GM19043 (cell line): Measurements from ENCODE around the gene RNASEH2C.
A peak's percentile ranks its signal among the peaks of the same experiment; 100 is the strongest.
"Not testable (repeated sequence)": the region's sequence is repeated elsewhere in the genome, so short reads cannot be mapped to it uniquely, and the experiment has no call there.

Experiments used
- ATAC-seq: cut with Tn5 transposase; IDR thresholded peaks from one replicate; pipeline ENCODE4 v1.9.1; 2021; ENCODE audit warnings: low read depth; ENCODE audit not compliant: unreplicated experiment

RNASEH2C gene

GRCh38 chr11:65720211-65720934 is at the start of gene RNASEH2C:
Gene RNASEH2C (minus strand): TSS chr11:65720798. CDS start chr11:65720758, 40 bp downstream.
- peak; percentile 69 for ATAC-seq

GRCh38 chr11:65767806-65768205 is 47.2 kb upstream of the RNASEH2C start:
- ATAC-seq = not testable (repeated sequence)

- ATAC-seq = no peak
These were observed 46.8 kb upstream of the RNASEH2C start for GRCh38 chr11:65767406-65767805.

GRCh38 chr11:65766535-65766934 is 45.9 kb upstream of the RNASEH2C start:
- no peak for ATAC-seq

- ATAC-seq = no peak
These were observed 43.8 kb upstream of the RNASEH2C start for GRCh38 chr11:65764434-65764833.

GRCh38 chr11:65762816-65763215 is 42.2 kb upstream of the RNASEH2C start:
- not testable (repeated sequence) for ATAC-seq

GRCh38 chr11:65762169-65762568 is 41.6 kb upstream of the RNASEH2C start:
- ATAC-seq = not testable (repeated sequence)

GRCh38 chr11:65745049-65745448 is 24.5 kb upstream of the RNASEH2C start:
- no peak for ATAC-seq

GRCh38 chr11:65744699-65745042 is 24.1 kb upstream of the RNASEH2C start:
- no peak for ATAC-seq

GRCh38 chr11:65744026-65744698 is 23.6 kb upstream of the RNASEH2C start:
- ATAC-seq = no peak

GRCh38 chr11:65743681-65744025 is 23.1 kb upstream of the RNASEH2C start:
- no peak for ATAC-seq

GRCh38 chr11:65742353-65742752 is 21.8 kb upstream of the RNASEH2C start:
- no peak for ATAC-seq

- no peak for ATAC-seq
These were observed 20.6 kb upstream of the RNASEH2C start for GRCh38 chr11:65741185-65741584.

- ATAC-seq = no peak
These were observed 18.4 kb upstream of the RNASEH2C start for GRCh38 chr11:65739022-65739421.

- ATAC-seq = no peak
These were observed 16.2 kb upstream of the RNASEH2C start for GRCh38 chr11:65736810-65737209.

- ATAC-seq = not testable (repeated sequence)
These were observed 14.5 kb upstream of the RNASEH2C start for GRCh38 chr11:65735111-65735510.

- ATAC-seq = no peak
These were observed 9.9 kb upstream of the RNASEH2C start for GRCh38 chr11:65730461-65730860.

- no peak for ATAC-seq
These were observed 7.3 kb upstream of the RNASEH2C start for GRCh38 chr11:65727865-65728264.

GRCh38 chr11:65726660-65727059 is 6.1 kb upstream of the RNASEH2C start:
- ATAC-seq = no peak

- ATAC-seq = no peak
These were observed 1.7 kb upstream of the RNASEH2C start for GRCh38 chr11:65722261-65722660.

- peak; percentile 10 for ATAC-seq
These were observed 757 bp downstream of the RNASEH2C start for GRCh38 chr11:65719871-65720210.

GRCh38 chr11:65718964-65719492 is 1.6 kb downstream of the RNASEH2C start:
- no peak for ATAC-seq
